ENCODE data around the gene F2RL3.

DNA sequence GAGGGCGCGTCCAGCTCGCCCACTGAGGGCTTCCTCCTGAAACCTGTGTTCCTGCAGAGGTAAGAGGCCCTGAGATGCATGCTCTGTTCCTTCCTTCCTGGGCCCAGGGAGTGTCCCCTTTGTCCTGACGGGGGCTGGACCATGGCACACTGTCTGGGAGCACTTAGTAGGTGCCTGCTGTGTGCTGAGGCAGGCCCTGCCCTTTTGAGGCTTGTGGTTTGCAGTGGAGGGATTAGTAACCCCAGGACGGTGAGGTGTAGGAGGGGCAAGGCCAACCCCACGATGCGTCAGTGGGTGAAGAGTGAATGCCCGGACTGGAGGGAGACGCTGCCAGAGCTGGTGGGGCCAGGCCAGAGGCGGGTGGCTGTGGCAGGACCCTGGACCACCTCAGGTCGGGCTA lies 11.2 kb upstream of the F2RL3 start:
- TF ChIP-seq POLR2A (IDR thresholded peaks at IDR 0.05) = no peak
- TF ChIP-seq, protein P1, sequence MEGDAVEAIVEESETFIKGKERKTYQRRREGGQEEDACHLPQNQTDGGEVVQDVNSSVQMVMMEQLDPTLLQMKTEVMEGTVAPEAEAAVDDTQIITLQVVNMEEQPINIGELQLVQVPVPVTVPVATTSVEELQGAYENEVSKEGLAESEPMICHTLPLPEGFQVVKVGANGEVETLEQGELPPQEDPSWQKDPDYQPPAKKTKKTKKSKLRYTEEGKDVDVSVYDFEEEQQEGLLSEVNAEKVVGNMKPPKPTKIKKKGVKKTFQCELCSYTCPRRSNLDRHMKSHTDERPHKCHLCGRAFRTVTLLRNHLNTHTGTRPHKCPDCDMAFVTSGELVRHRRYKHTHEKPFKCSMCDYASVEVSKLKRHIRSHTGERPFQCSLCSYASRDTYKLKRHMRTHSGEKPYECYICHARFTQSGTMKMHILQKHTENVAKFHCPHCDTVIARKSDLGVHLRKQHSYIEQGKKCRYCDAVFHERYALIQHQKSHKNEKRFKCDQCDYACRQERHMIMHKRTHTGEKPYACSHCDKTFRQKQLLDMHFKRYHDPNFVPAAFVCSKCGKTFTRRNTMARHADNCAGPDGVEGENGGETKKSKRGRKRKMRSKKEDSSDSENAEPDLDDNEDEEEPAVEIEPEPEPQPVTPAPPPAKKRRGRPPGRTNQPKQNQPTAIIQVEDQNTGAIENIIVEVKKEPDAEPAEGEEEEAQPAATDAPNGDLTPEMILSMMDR (IDR thresholded peaks at IDR 0.05) = no peak
